Measurements from ENCODE around the gene RPL38.

The RPL38 gene

GRCh38 chr17:74227271-74228080, 24.0 kb downstream of the RPL38 start:
- ChIA-PET POLR2A (interaction anchor here (0.8 kb wide), 1 partner anchor 121 kb away, joined by 5 read pairs; no protein-coding TSS in a partner anchor), CTCF (interaction anchor here (0.9 to 1.8 kb wide), 4 partner anchors 9 to 24 kb away, joined by 3 to 5 read pairs (median 4); partner anchors contain the start of gene RPL38)
- TF ChIP-seq, protein P1, sequence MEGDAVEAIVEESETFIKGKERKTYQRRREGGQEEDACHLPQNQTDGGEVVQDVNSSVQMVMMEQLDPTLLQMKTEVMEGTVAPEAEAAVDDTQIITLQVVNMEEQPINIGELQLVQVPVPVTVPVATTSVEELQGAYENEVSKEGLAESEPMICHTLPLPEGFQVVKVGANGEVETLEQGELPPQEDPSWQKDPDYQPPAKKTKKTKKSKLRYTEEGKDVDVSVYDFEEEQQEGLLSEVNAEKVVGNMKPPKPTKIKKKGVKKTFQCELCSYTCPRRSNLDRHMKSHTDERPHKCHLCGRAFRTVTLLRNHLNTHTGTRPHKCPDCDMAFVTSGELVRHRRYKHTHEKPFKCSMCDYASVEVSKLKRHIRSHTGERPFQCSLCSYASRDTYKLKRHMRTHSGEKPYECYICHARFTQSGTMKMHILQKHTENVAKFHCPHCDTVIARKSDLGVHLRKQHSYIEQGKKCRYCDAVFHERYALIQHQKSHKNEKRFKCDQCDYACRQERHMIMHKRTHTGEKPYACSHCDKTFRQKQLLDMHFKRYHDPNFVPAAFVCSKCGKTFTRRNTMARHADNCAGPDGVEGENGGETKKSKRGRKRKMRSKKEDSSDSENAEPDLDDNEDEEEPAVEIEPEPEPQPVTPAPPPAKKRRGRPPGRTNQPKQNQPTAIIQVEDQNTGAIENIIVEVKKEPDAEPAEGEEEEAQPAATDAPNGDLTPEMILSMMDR (IDR thresholded peaks at IDR 0.05; ENCODE audit: control extremely low read depth, extremely low read depth, low read depth, missing control alignments), result no peak
- no peak for DNase-seq (ENCODE audit: extremely low spot score)

DNA sequence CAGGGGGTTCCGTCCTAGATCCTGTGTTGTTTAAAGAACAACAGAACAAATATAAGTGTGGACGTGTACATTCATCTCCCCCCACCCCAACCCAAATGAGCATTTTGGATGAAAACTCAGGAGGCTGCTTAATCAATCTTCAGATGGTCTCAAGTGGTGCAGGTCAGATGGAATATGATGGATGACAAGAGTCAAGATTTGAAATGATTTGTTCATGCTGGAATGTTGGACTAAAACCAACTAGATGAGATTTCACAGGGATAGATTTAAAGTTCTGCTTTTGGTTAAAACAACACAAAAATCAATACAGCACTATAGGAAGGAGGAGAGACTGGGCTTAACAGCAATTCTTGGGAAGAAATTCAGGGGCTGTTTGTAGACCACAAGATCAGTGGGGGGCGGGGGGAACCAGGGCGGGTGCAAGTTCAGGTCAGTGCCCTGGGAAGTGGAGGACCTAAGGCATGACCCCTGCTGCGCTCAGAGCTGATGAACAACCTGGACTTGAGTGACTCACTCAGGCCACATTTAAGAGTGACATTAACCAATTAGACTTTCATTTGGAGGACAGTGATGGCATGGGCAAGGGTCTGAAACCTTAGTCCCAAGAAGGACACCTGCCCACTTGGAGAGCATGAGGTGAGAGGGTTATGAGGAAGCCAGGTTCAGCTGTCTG, 25.0 kb downstream of the RPL38 start:
- ChIA-PET POLR2A (no interaction called here), CTCF (interaction anchor here (1.3 kb wide), 1 partner anchor 11 kb away, joined by 3 read pairs; no protein-coding TSS in a partner anchor)
- DNase-seq (ENCODE audit: extremely low spot score), result no peak
- TF ChIP-seq, protein P1 (IDR thresholded peaks at IDR 0.05; ENCODE audit: control extremely low read depth, extremely low read depth, low read depth, missing control alignments), result no peak

DNA sequence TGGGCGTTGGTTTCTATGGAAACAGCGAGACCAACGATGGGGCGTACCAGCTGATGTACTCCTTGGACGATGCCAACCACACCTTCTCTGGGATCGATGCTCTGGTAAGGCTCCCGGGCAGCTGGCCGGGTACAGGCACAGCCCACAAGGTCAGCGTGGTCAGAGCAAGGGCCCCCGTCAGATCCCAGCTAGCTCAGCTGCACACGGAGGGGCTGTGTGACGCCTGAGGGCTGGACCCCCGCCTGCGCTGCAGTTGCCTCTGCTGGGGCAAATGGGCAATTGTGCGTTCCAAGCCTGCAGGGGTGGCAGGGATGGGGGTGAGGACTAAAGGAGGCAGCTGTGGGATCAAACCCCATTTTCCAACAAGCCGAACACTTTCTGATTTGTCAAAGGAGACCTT, 27.4 kb downstream of the RPL38 start:
- no peak for DNase-seq (ENCODE audit: extremely low spot score)
- ChIA-PET CTCF (interaction anchor here (1.1 to 1.8 kb wide), 3 partner anchors 10 to 31 kb away, joined by 4 to 6 read pairs (median 4); partner anchors contain the start of gene TTYH2), POLR2A (interaction anchor here (0.6 kb wide), 1 partner anchor 37 kb away, joined by 3 read pairs; no protein-coding TSS in a partner anchor)
- TF ChIP-seq, protein P1 (IDR thresholded peaks at IDR 0.05; ENCODE audit: control extremely low read depth, extremely low read depth, low read depth, missing control alignments), result no peak

- POLR2A ChIA-PET, result no interaction called here
- CTCF ChIA-PET, result interaction anchor here (0.6 to 1.1 kb wide), 2 partner anchors 9 to 33 kb away, joined by 3 to 4 read pairs; no protein-coding TSS in a partner anchor
- DNase-seq (ENCODE audit: extremely low spot score), result no peak
- TF ChIP-seq, protein P1 (IDR thresholded peaks at IDR 0.05; ENCODE audit: control extremely low read depth, extremely low read depth, low read depth, missing control alignments), result no peak
Measured at GRCh38 chr17:74231928-74232907, 28.7 kb downstream of the RPL38 start.

DNA sequence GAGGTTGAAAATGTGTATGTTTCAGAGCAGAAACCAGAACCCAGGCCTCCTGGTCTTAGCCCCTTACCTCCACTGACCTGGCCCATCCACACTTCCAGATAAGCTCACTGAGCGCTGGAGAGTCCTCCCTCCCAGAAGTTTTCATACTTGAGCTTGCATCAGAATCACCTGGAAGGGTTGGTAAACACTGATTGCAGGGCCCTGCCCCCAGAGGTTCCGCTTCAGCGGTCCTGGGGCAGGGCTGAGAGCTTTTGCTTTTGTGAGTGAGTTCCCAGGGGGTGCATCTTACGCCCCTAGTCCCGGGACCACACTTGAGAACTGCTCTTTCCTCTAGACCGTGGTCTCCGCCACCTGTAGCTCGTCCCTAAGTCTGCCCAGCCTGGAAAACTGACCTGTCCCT, 30.5 kb downstream of the RPL38 start:
- CTCF ChIA-PET, result interaction anchor here (1.1 kb wide), 1 partner anchor 16 kb away, joined by 3 read pairs; no protein-coding TSS in a partner anchor
- TF ChIP-seq, protein P1 (IDR thresholded peaks at IDR 0.05; ENCODE audit: control extremely low read depth, extremely low read depth, low read depth, missing control alignments), result no peak
- POLR2A ChIA-PET, result interaction anchor here (0.6 kb wide), 2 partner anchors 14 to 729 kb away, joined by 3 read pairs; no protein-coding TSS in a partner anchor
- no peak for DNase-seq (ENCODE audit: extremely low spot score)

All from GM10248 (cell line).